Liver (tissue), 9 donors: ENCODE results near the gene OGFR. TPM values are rescaled to one million over a fixed set of nuclear protein-coding genes. Genes with fewer than 3 reads are reported as not detected.

ENCODE experiments used
- DNase-seq: peaks from one replicate; pipeline ENCODE4 v3.0.0-alpha.2; 2017; ENCODE audit warnings: low spot score
- H3K27ac ChIP-seq, 2 donors: one replicate each; pipeline ENCODE4 v1.7.0; 2013; ENCODE audit warnings: inconsistent platforms in 2 of 2, low read length in 2 of 2, control low read depth in 1 of 2, low read depth in 1 of 2, mild to moderate bottlenecking in 1 of 2
- H3K27me3 ChIP-seq, 4 donors: one replicate each; pipeline versions ENCODE4 v1.6.1 to v1.7.0; 2013; ENCODE audit warnings: low read length in 3 of 4, inconsistent platforms in 1 of 4, mild to moderate bottlenecking in 1 of 4, moderate library complexity in 1 of 4; ENCODE audit not compliant: control insufficient read depth in 4 of 4, insufficient read depth in 4 of 4
- H3K36me3 ChIP-seq, 4 donors: one replicate each; pipeline versions ENCODE4 v1.6.1 to v1.7.0; 2013; ENCODE audit warnings: low read length in 3 of 4, mild to moderate bottlenecking in 3 of 4, low read depth in 1 of 4, moderate library complexity in 1 of 4; ENCODE audit not compliant: control insufficient read depth in 4 of 4, insufficient read depth in 3 of 4
- H3K4me1 ChIP-seq, 4 donors: one replicate each; pipeline versions ENCODE4 v1.6.1 to v1.7.0; 2013; ENCODE audit warnings: low read length in 3 of 4, mild to moderate bottlenecking in 3 of 4, moderate library complexity in 1 of 4; ENCODE audit not compliant: control insufficient read depth in 4 of 4, insufficient read depth in 4 of 4
- H3K4me3 ChIP-seq, 3 donors: one replicate each; pipeline versions ENCODE4 v1.6.1 to v1.7.0; 2013; ENCODE audit warnings: low read length in 3 of 3, control low read depth in 1 of 3, low read depth in 1 of 3, mild to moderate bottlenecking in 1 of 3
- H3K9ac ChIP-seq, 2 donors: one replicate each; pipeline ENCODE4 v1.7.0; 2013; ENCODE audit warnings: low read length in 2 of 2, mild to moderate bottlenecking in 2 of 2, moderate library complexity in 2 of 2, control low read depth in 1 of 2, low read depth in 1 of 2
- H3K9me3 ChIP-seq, 4 donors: one replicate each; pipeline versions ENCODE4 v1.6.1 to v1.7.0; 2013; ENCODE audit warnings: low read length in 3 of 4; ENCODE audit not compliant: control insufficient read depth in 4 of 4
- CTCF ChIP-seq: fragments of 150-350 bp; IDR thresholded peaks from 2 replicates; pipeline ENCODE4 v1.5.1; 2017; ENCODE audit warnings: improper control_type of control experiment, low read depth, low read length; ENCODE audit not compliant: missing input control
- EGR1 ChIP-seq, 2 donors: IDR thresholded peaks; 2 replicates each; pipeline ENCODE4 v1.6.1; 2016 to 2018; ENCODE audit warnings: antibody characterized with exemption in 2 of 2, low read depth in 2 of 2
- FOXA1 ChIP-seq: IDR thresholded peaks from 2 replicates; pipeline ENCODE4 v1.6.1; 2016; ENCODE audit warnings: antibody characterized with exemption
- FOXA2 ChIP-seq: IDR thresholded peaks from 2 replicates; pipeline ENCODE4 v1.6.1; 2016; ENCODE audit warnings: antibody characterized with exemption
- GABPA ChIP-seq, 2 donors: IDR thresholded peaks in 1 of 2; conservative IDR thresholded peaks in 1 of 2; 2 replicates each; pipeline ENCODE4 v1.6.1; 2016; ENCODE audit warnings: antibody characterized with exemption in 2 of 2, mild to moderate bottlenecking in 1 of 2, moderate library complexity in 1 of 2
- HNF4A ChIP-seq, 2 donors: conservative IDR thresholded peaks; 2 replicates each; pipeline ENCODE4 v1.6.1; 2016; ENCODE audit warnings: antibody characterized with exemption in 2 of 2, mild to moderate bottlenecking in 2 of 2
- HNF4G ChIP-seq: IDR thresholded peaks from 2 replicates; pipeline ENCODE4 v1.6.1; 2016; ENCODE audit warnings: antibody characterized with exemption
- JUND ChIP-seq, 2 donors: IDR thresholded peaks; 2 replicates each; pipeline ENCODE4 v1.6.1; 2016; ENCODE audit warnings: antibody characterized with exemption in 2 of 2
- NR2F2 ChIP-seq: IDR thresholded peaks from 2 replicates; pipeline ENCODE4 v1.6.1; 2016; ENCODE audit warnings: antibody characterized with exemption
- RAD21 ChIP-seq, 2 donors: IDR thresholded peaks; 2 replicates each; pipeline ENCODE4 v1.6.1; 2016; ENCODE audit warnings: antibody characterized with exemption in 2 of 2, mild to moderate bottlenecking in 2 of 2
- RXRA ChIP-seq, 2 donors: IDR thresholded peaks; 2 replicates each; pipeline ENCODE4 v1.6.1; 2017 to 2018; ENCODE audit warnings: antibody characterized with exemption in 2 of 2, mild to moderate bottlenecking in 1 of 2
- SP1 ChIP-seq: IDR thresholded peaks from 2 replicates; pipeline ENCODE4 v1.6.1; 2018; ENCODE audit warnings: antibody characterized with exemption, mild to moderate bottlenecking
- TAF1 ChIP-seq: conservative IDR thresholded peaks from 2 replicates; pipeline ENCODE4 v1.6.1; 2016; ENCODE audit warnings: antibody characterized with exemption, mild to moderate bottlenecking
- YY1 ChIP-seq: IDR thresholded peaks from 2 replicates; pipeline ENCODE4 v1.6.1; 2016; ENCODE audit warnings: antibody characterized with exemption, mild to moderate bottlenecking
- WGBS: extraction: QIAGEN DNeasy Blood & Tissue Kit; methylation state at CpG from one replicate; pipeline ENCODE4 v1.1.7; 2013; 5-methylcytosine and 5-hydroxymethylcytosine counted together
- polyA plus RNA-seq, 2 donors: library from polyadenylated mRNA; stranded (reverse) in 1 of 2; unstranded in 1 of 2; fragments of 200-250 nt in 1 of 2; fragments of >200 nt in 1 of 2; fragmentation: Nextera tagmentation in 1 of 2; extraction: Ambion mirVana in 1 of 2; gene quantifications; one replicate each; pipeline versions ENCODE4 v1.2.1 to v1.2.3, GENCODE V29; 2013 to 2015
- total RNA-seq, 2 donors: library from RNA; depleted of rRNA; stranded (reverse); fragments of >200 nt; gene quantifications; one replicate each; pipeline ENCODE4 v1.2.3, GENCODE V29; 2014
- TF ChIP-seq, protein P1 (sequence below): IDR thresholded peaks from 2 replicates; pipeline ENCODE4 v1.6.1; 2016; ENCODE audit warnings: antibody characterized with exemption, mild to moderate bottlenecking
- TF ChIP-seq, protein P2 (sequence below): IDR thresholded peaks from 2 replicates; pipeline ENCODE4 v1.6.1; 2016; ENCODE audit warnings: antibody characterized with exemption
- donor health status: healthy.
- donor health status: healthy.
- donor health status: healthy.
- donor health status: healthy.
- donor health status: healthy.

Gene OGFR
- total and polyA plus RNA-seq, 4 donors = 5.9 to 59.4 (median 29.4) TPM

DNA sequence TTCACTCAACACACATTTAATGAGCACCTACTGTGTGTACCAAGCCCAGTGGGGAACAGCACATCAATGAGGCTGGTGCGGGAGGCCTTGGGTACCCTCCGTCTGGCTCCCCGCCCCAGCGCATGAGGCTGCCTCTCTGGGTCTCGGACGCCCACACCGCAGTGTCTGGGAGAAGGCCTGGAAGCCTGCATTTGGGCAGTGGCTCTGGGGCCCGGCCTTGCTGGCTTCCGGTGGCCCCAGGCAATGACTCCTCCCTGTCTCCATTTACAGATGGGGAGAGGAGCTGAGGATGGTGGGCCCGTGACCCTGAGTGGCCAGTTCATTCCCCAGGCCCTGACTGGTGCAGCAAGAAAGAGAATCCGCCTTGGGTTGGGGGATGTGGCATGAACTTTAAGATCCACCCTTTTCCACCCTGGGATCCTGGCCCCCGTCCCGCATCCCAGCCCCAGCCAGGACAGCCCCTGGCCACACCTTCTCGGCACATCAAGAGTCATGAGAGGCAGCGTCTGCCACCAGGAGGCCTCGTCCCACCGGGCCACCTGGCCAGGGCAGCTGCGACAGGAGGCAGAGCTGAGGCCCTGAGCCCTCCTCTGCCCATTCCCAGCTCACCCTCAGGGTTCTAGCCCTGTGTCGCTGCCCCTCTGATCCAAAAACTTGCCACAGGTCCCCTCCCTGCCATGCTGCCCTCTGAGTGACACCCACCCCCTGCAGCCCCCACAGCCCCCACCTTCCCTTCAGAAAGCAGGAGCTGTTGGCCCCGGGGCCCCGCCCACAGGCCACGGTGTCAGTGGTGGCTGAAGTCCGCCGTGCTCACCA, 25.8 kb upstream of the OGFR start:
- no peak for DNase-seq
- no peaks in the 10 kb centered on the region for H3K27me3 ChIP-seq
- H3K27ac ChIP-seq = no peak overlapping the region
- H3K4me1 ChIP-seq = peaks cover 6 to 22% (median 13%) of the 10 kb centered on the region in 4 donors
- 78% methylated on average over 24 of the region's 24 CpGs for WGBS
- H3K4me3 ChIP-seq = no peak overlapping the region
- no peak overlapping the region for H3K9ac ChIP-seq
- H3K9me3 ChIP-seq = no peaks in the 10 kb centered on the region
- TF ChIP-seq, protein P1, sequence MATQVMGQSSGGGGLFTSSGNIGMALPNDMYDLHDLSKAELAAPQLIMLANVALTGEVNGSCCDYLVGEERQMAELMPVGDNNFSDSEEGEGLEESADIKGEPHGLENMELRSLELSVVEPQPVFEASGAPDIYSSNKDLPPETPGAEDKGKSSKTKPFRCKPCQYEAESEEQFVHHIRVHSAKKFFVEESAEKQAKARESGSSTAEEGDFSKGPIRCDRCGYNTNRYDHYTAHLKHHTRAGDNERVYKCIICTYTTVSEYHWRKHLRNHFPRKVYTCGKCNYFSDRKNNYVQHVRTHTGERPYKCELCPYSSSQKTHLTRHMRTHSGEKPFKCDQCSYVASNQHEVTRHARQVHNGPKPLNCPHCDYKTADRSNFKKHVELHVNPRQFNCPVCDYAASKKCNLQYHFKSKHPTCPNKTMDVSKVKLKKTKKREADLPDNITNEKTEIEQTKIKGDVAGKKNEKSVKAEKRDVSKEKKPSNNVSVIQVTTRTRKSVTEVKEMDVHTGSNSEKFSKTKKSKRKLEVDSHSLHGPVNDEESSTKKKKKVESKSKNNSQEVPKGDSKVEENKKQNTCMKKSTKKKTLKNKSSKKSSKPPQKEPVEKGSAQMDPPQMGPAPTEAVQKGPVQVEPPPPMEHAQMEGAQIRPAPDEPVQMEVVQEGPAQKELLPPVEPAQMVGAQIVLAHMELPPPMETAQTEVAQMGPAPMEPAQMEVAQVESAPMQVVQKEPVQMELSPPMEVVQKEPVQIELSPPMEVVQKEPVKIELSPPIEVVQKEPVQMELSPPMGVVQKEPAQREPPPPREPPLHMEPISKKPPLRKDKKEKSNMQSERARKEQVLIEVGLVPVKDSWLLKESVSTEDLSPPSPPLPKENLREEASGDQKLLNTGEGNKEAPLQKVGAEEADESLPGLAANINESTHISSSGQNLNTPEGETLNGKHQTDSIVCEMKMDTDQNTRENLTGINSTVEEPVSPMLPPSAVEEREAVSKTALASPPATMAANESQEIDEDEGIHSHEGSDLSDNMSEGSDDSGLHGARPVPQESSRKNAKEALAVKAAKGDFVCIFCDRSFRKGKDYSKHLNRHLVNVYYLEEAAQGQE = no peak
- TF ChIP-seq NR2F2 (no peak), SP1 (no peak), YY1 (no peak), HNF4A (conservative IDR thresholded peaks at IDR 0.05) (no peak), GABPA (IDR thresholded peaks at IDR 0.05 in 1 of 2, conservative IDR thresholded peaks at IDR 0.05 in 1 of 2) (no peak)
- H3K36me3 ChIP-seq = no peaks in the 10 kb centered on the region

GRCh38 chr20:62779417-62779685, 25.3 kb upstream of the OGFR start:
- Histone ChIP-seq H3K36me3 (no peaks in the 10 kb centered on the region), H3K4me1 (peaks cover 2 to 17% (median 8%) of the 10 kb centered on the region in 4 donors), H3K9ac (no peak overlapping the region), H3K4me3 (no peak overlapping the region), H3K9me3 (no peaks in the 10 kb centered on the region), H3K27ac (no peak overlapping the region), H3K27me3 (no peaks in the 10 kb centered on the region)
- WGBS = 83% methylated on average over 7 of the region's 7 CpGs
- DNase-seq = no peak
- no peak for TF ChIP-seq SP1
- no peak for TF ChIP-seq HNF4G
- TF ChIP-seq, protein P1 = no peak
- TF ChIP-seq FOXA1 = no peak

DNA sequence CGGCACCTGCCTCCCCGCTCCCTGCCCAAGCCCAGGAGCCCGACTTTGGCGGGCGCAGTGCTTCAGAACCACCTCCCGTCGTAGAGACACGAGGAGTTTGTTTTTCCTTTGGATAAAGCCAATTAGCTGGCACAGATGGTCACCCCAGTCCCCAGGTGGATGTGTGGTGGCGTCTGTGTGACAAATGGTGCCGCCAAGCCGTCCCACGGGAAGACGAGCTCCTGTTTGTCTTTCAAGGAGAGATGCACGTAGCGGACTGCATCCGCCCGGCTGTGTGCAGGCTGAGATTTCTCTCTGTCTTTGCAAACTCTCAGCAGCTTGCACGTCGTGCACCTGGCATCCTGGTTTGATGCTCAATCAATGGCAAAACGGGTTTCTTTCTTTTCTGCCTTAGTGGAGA, 24.4 kb upstream of the OGFR start:
- WGBS = 75% methylated on average over 20 of the region's 20 CpGs
- no peak overlapping the region for H3K27ac ChIP-seq
- no peaks in the 10 kb centered on the region for H3K36me3 ChIP-seq
- H3K9me3 ChIP-seq = no peaks in the 10 kb centered on the region
- H3K4me1 ChIP-seq = peaks cover 0 to 9% (median 4%) of the 10 kb centered on the region in 4 donors
- no peaks in the 10 kb centered on the region for H3K27me3 ChIP-seq
- H3K9ac ChIP-seq = no peak overlapping the region
- H3K4me3 ChIP-seq = no peak overlapping the region
- no peak for DNase-seq
- no peak for TF ChIP-seq HNF4G
- TF ChIP-seq GABPA (IDR thresholded peaks at IDR 0.05 in 1 of 2, conservative IDR thresholded peaks at IDR 0.05 in 1 of 2) = no peak
- no peak for TF ChIP-seq NR2F2
- no peak for TF ChIP-seq FOXA2
- no peak for TF ChIP-seq RXRA (IDR thresholded peaks at IDR 0.05)
- TF ChIP-seq RAD21 (IDR thresholded peaks at IDR 0.05) = no peak
- TF ChIP-seq EGR1 (IDR thresholded peaks at IDR 0.05; ENCODE audit: low read depth in 2 of 2) = no peak
- TF ChIP-seq JUND (IDR thresholded peaks at IDR 0.05) = no peak
- TF ChIP-seq SP1 = no peak
- TF ChIP-seq, protein P2, sequence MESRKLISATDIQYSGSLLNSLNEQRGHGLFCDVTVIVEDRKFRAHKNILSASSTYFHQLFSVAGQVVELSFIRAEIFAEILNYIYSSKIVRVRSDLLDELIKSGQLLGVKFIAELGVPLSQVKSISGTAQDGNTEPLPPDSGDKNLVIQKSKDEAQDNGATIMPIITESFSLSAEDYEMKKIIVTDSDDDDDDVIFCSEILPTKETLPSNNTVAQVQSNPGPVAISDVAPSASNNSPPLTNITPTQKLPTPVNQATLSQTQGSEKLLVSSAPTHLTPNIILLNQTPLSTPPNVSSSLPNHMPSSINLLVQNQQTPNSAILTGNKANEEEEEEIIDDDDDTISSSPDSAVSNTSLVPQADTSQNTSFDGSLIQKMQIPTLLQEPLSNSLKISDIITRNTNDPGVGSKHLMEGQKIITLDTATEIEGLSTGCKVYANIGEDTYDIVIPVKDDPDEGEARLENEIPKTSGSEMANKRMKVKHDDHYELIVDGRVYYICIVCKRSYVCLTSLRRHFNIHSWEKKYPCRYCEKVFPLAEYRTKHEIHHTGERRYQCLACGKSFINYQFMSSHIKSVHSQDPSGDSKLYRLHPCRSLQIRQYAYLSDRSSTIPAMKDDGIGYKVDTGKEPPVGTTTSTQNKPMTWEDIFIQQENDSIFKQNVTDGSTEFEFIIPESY = no peak
- TF ChIP-seq YY1 = no peak
- TF ChIP-seq CTCF = no peak
- TF ChIP-seq TAF1 = no peak
- TF ChIP-seq HNF4A (conservative IDR thresholded peaks at IDR 0.05) = no peak
- TF ChIP-seq FOXA1 = no peak
